LNCaP clone FGC (cell line): ENCODE results near the gene CPT1C.

Experiments
- DNase-seq: peaks from one replicate; pipeline ENCODE4 v3.0.0-alpha.2; 2011; ENCODE audit warnings: low read depth
- H3K4me3 ChIP-seq: 2 replicates; pipeline ENCODE4 v1.5.1; 2011; ENCODE audit warnings: mild to moderate bottlenecking, low read depth, low read length, control low read depth
- TF ChIP-seq, protein P1 (sequence below): IDR thresholded peaks from 2 replicates; pipeline ENCODE4 v1.5.1; 2012; ENCODE audit warnings: mild to moderate bottlenecking; ENCODE audit not compliant: control insufficient read depth, insufficient read depth; ENCODE audit errors: extremely low read depth

Gene CPT1C

DNA sequence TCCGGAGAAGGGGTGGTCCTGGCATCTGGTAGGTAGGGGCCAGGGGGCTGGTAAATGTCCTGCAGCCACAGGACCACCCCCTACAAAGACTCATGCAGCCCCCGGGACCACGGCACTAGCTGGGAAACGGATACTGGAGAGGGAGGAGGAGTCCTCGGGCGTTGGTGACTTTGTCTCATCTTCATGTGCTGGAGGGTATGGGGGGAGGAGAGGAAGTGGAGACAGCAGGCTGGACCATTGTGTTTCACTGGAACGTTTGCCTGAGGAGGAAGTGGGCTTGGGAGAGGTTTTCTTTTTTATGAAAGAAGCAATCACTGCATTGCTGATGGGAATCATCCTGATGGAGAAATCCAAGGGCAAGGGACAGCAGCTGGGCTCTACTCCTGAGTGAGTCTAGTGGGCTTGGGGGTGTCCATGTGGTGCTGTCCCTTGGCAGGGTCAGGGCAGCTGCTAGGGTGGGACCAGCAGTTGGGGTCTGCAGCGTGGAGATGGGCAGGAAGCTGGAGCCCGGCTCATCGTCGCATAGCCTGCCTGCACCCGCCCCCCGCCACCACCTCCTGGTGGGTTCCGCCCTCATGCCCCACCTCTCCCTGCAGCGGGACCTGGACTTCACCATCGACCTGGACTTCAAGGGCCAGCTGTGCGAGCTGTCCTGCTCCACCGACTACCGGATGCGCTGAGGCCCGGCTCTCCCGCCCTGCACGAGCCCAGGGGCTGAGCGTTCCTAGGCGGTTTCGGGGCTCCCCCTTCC lies 3.2 kb upstream of the CPT1C start:
- no peak for DNase-seq
- H3K4me3 ChIP-seq: no peak overlapping the region
- TF ChIP-seq, protein P1, sequence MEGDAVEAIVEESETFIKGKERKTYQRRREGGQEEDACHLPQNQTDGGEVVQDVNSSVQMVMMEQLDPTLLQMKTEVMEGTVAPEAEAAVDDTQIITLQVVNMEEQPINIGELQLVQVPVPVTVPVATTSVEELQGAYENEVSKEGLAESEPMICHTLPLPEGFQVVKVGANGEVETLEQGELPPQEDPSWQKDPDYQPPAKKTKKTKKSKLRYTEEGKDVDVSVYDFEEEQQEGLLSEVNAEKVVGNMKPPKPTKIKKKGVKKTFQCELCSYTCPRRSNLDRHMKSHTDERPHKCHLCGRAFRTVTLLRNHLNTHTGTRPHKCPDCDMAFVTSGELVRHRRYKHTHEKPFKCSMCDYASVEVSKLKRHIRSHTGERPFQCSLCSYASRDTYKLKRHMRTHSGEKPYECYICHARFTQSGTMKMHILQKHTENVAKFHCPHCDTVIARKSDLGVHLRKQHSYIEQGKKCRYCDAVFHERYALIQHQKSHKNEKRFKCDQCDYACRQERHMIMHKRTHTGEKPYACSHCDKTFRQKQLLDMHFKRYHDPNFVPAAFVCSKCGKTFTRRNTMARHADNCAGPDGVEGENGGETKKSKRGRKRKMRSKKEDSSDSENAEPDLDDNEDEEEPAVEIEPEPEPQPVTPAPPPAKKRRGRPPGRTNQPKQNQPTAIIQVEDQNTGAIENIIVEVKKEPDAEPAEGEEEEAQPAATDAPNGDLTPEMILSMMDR: no peak

DNA sequence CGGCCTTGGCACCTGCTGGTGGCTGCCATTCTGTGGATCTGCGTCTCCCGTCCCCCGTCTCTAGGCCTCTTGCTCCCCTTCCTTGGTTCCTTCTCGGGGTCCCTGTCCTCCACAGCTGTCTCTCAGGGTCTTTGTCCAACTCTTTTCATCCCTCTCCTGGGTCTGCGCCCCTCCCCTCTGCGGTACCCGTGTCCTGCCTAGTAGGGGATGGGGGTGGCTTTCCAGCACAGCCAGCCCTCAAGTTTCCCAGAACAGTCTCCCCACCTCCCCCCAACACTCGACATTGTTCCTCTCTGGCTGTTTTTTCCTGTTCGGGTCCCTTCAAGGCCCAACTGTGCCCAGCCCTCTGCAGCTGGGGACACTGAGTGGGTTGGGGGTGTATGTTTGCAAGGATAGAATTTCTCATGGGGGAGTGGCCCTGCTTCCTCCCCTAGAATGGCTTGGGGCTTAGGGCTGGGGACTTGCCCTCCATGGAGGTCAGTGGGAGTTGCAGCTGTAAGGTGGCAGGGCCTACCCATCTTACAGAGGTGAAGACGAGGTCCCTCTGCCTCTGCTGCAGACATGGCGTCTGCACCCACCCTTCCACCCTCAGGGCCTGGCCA lies 2.3 kb upstream of the CPT1C start:
- no peak overlapping the region for H3K4me3 ChIP-seq
- TF ChIP-seq, protein P1: no peak
- no peak for DNase-seq

- peak within 1 kb of the TSS; percentile 56 for H3K4me3 ChIP-seq
- TF ChIP-seq, protein P1: peak; percentile 60
- no peak for DNase-seq
Observed at GRCh38 chr19:49689133-49690078, 1.5 kb upstream of the CPT1C start, which contains the start of gene ADM5. Gene ADM5, plus strand, starts transcription at chr19:49689594. Its CDS starts 244 bp downstream, at chr19:49689838.

DNA sequence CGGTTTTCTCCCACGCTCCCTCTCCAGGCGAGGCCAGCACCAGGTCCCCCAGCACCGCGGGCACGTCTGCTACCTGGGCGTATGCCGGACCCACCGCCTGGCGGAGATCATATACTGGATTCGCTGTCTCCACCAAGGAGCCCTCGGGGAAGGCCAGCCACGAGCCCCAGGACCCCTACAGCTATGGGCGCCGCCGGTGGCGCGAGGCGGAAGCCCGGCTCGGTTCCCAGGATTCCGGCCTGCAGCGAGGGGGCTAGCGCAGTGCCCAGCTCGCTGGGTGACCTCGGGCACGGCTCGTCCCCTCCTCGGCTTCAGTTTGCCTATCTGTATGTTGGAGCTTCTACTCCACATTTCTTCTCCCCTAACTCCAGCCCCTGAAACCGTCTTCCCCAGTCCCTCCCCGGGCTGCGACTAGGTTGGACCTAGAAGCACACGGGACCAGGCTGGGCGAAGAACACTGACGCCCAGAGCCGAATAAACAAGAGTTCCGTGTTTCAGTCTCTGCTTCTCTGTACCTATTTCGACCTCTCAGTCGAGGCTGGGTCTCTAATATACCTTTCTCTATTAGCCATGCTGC lies 749 bp upstream of the CPT1C start:
- DNase-seq: no peak
- H3K4me3 ChIP-seq: peak overlapping the region; percentile 56
- TF ChIP-seq, protein P1: no peak

GRCh38 chr19:49691243-49692146 lies 579 bp downstream of the CPT1C start:
- TF ChIP-seq, protein P1: no peak
- H3K4me3 ChIP-seq: peak overlapping the region; percentile 56
- no peak for DNase-seq

DNA sequence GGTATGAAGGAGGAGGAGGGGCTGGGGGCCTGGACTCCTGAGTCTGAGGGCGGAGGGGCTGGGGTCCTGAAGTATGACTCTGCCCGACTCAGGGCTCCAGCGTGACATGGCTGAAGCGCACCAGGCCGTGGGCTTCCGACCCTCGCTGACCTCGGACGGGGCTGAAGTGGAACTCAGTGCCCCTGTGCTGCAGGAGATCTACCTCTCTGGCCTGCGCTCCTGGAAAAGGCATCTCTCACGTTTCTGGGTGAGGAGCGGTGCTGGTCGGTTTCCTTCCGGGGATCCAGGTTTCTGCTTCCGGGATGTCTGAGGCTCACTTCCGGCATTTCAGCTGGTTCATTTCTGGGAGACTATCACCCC lies 1.2 kb downstream of the CPT1C start:
- TF ChIP-seq, protein P1: no peak
- DNase-seq: no peak
- no peak overlapping the region for H3K4me3 ChIP-seq
